Muscle of leg (tissue), 11 donors: ENCODE results near the gene FILIP1L. TPM values are rescaled to one million over a fixed set of nuclear protein-coding genes. Genes with fewer than 3 reads are reported as not detected.

Experiments
- DNase-seq: peaks from one replicate; pipeline ENCODE4 v3.0.0; 2013
- H3K27ac ChIP-seq: one replicate; pipeline ENCODE4 v1.5.1; 2013; ENCODE audit warnings: mild to moderate bottlenecking, low read length, control low read depth
- H3K27me3 ChIP-seq: one replicate; pipeline ENCODE4 v1.6.1; 2013; ENCODE audit warnings: low read length; ENCODE audit not compliant: control insufficient read depth, insufficient read depth
- H3K36me3 ChIP-seq: one replicate; pipeline ENCODE4 v1.6.1; 2013; ENCODE audit warnings: low read length; ENCODE audit not compliant: control insufficient read depth, insufficient read depth
- H3K4me1 ChIP-seq: one replicate; pipeline ENCODE4 v1.6.1; 2013; ENCODE audit warnings: low read length; ENCODE audit not compliant: control insufficient read depth, insufficient read depth
- H3K4me3 ChIP-seq: one replicate; pipeline ENCODE4 v1.5.1; 2013; ENCODE audit warnings: low read length, control low read depth
- H3K9me3 ChIP-seq: replicated peaks from 2 replicates; pipeline ENCODE4 v1.6.1; 2013; ENCODE audit warnings: low read depth, low read length; ENCODE audit not compliant: control insufficient read depth
- WGBS: methylation state at CpG from one replicate; pipeline ENCODE4 v1.1.5; 2013; ENCODE audit warnings: missing lambda C conversion rate; ENCODE audit not compliant: insufficient coverage; 5-methylcytosine and 5-hydroxymethylcytosine counted together
- polyA plus RNA-seq, 8 donors: library from polyadenylated mRNA; unstranded; fragments of 120-200 nt; gene quantifications; one replicate each; pipeline versions ENCODE4 v1.2.1 to v1.2.3, GENCODE V29; 2013; ENCODE audit warnings: inconsistent platforms in 1 of 8, low replicate concordance in 1 of 8; ENCODE audit not compliant: insufficient read length in 8 of 8, insufficient read depth in 1 of 8
- total RNA-seq: library from RNA; stranded (reverse); fragments of 120-200 nt; gene quantifications from one replicate; pipeline ENCODE4 v1.2.4, GENCODE V29; 2013

FILIP1L gene
- total and polyA plus RNA-seq, 9 donors = 30.0 to 72.9 (median 51.2) TPM

DNA sequence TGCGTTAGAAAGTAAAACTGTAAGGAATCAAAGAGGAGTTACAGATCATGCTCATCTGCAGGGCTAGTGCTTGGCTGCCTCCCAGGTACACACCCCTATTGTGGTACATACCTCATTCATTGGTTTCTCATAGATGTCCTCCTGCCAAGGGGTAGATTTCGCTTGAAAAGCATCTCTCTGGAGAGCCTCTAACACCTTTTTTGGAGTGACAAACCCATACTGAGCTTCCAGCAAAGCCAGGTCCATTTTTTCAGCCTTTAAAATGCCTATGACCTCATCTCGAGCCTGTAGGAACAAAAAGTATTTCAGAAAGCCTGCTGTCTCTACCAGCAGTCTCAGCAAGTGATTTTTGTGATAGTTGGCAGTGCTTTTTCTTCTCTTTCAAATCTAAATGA lies 184.6 kb downstream of the FILIP1L start:
- Histone ChIP-seq H3K4me3 (no peak overlapping the region), H3K4me1 (peaks cover 21% of the 10 kb centered on the region), H3K27me3 (no peaks in the 10 kb centered on the region), H3K36me3 (no peaks in the 10 kb centered on the region), H3K9me3 (no peaks in the 10 kb centered on the region), H3K27ac (peak overlapping the region; percentile 91)
- WGBS = 0% methylated on average over 1 of the region's 3 CpGs
- peak; percentile 94 for DNase-seq

- peak; percentile 96 for DNase-seq
- peak overlapping the region; percentile 91 for H3K27ac ChIP-seq
Observed at GRCh38 chr3:99928771-99929744, 185.2 kb downstream of the FILIP1L start.

GRCh38 chr3:99927671-99928457 lies 186.4 kb downstream of the FILIP1L start:
- peak; percentile 55 for DNase-seq
- H3K9me3 ChIP-seq = no peaks in the 10 kb centered on the region
- H3K4me1 ChIP-seq = peaks cover 21% of the 10 kb centered on the region

More at GRCh38 chr3:99928771-99929744, 185.2 kb downstream of the FILIP1L start:
- Histone ChIP-seq H3K4me1 (peaks cover 21% of the 10 kb centered on the region), H3K27me3 (no peaks in the 10 kb centered on the region), H3K9me3 (no peaks in the 10 kb centered on the region), H3K36me3 (no peaks in the 10 kb centered on the region), H3K4me3 (no peak overlapping the region)
- no CpG with 5 or more reads among the region's 7 CpGs for WGBS

DNA sequence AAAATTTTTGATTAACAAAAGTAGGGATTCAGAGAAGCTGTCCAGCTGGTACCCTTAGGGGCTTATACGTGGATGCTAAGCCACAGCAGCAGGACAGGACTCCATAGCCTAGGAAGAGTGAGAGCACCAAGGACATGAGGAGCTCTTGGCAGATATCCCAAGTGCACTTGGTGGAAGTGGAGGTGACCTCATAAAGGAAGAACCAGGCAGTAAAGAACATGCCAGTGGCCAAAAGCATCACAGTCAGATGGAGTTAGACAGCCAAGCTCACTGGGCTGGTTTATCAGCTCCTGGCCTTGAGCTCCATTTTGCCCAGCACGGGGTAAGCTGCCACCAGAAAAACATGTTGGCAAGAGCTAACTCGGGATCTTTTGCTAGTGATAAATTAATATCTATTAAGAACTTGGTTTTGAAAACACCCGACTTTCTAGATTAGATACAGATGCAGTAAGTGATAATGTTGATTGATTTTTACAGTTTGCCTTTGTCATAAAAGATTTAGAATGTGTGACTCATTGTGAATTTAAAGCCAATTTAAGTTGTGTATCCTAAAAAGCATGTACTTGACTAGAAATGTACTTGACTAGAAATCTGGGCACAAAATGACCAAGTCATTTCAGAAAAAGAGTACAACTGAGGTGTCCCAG lies 188.6 kb downstream of the FILIP1L start:
- H3K4me1 ChIP-seq = peaks cover 27% of the 10 kb centered on the region
- H3K27ac ChIP-seq = peak overlapping the region; percentile 60
- peak; percentile 88 for DNase-seq

More at GRCh38 chr3:99927671-99928457, 186.4 kb downstream of the FILIP1L start:
- Histone ChIP-seq H3K36me3 (no peaks in the 10 kb centered on the region), H3K27me3 (no peaks in the 10 kb centered on the region), H3K4me3 (no peak overlapping the region), H3K27ac (peak overlapping the region; percentile 91)
- 48% methylated on average over 2 of the region's 7 CpGs for WGBS

DNA sequence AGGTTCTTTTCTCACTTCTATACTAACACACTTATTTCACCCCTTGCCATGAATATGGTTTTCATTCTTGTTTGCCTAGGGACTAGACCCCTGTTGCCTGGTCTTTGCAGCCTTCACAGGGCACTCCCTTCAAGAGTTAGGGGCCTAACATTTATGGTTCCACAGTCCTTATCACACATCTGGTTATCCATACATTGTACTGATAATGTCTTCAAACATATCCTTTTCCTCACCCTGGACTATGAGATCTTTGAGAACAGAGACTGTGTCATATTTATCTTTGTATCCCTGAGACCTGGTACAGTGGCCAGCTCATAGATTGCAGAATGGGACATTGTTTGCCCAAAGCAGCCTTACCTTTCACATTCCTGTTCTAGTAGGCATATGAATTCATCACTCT lies 190.4 kb downstream of the FILIP1L start:
- H3K9me3 ChIP-seq = no peaks in the 10 kb centered on the region
- no peak for DNase-seq
- H3K4me3 ChIP-seq = no peak overlapping the region
- H3K27me3 ChIP-seq = no peaks in the 10 kb centered on the region
- H3K4me1 ChIP-seq = peaks cover 19% of the 10 kb centered on the region
- no peaks in the 10 kb centered on the region for H3K36me3 ChIP-seq
- H3K27ac ChIP-seq = no peak overlapping the region

More for the DNA sequence above, 188.6 kb downstream of the FILIP1L start:
- Histone ChIP-seq H3K4me3 (no peak overlapping the region), H3K36me3 (no peaks in the 10 kb centered on the region), H3K27me3 (no peaks in the 10 kb centered on the region), H3K9me3 (no peaks in the 10 kb centered on the region)
- 39% methylated on average over 2 of the region's 4 CpGs for WGBS

- H3K27ac ChIP-seq = no peak overlapping the region
- no peak overlapping the region for H3K4me3 ChIP-seq
- peaks cover 16% of the 10 kb centered on the region for H3K4me1 ChIP-seq
- WGBS = no CpG with 5 or more reads among the region's 1 CpG
- no peak for DNase-seq
- H3K27me3 ChIP-seq = no peaks in the 10 kb centered on the region
- H3K9me3 ChIP-seq = no peaks in the 10 kb centered on the region
- no peaks in the 10 kb centered on the region for H3K36me3 ChIP-seq
Observed at GRCh38 chr3:99921986-99922385, 192.3 kb downstream of the FILIP1L start.

DNA sequence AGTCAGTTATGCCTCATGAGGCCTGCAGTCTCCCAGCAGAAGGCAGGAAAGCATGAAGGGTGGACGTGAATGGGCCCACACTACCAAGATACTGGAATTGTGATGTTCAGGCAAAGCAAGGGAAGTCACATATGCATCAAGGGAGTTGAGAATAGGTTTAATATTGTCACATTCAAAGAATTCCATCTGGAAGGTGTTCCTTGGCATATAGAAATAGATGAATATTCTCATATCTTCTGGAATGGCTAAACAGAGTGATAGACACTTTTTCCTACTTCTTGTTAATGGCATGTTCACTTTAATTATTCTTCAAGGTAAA lies 193.0 kb downstream of the FILIP1L start:
- no peak overlapping the region for H3K4me3 ChIP-seq
- WGBS = no CpG with 5 or more reads among the region's 1 CpG
- no peaks in the 10 kb centered on the region for H3K9me3 ChIP-seq
- no peaks in the 10 kb centered on the region for H3K36me3 ChIP-seq
- no peak for DNase-seq
- no peaks in the 10 kb centered on the region for H3K27me3 ChIP-seq
- H3K27ac ChIP-seq = peak overlapping the region; percentile 75
- peaks cover 16% of the 10 kb centered on the region for H3K4me1 ChIP-seq

DNA sequence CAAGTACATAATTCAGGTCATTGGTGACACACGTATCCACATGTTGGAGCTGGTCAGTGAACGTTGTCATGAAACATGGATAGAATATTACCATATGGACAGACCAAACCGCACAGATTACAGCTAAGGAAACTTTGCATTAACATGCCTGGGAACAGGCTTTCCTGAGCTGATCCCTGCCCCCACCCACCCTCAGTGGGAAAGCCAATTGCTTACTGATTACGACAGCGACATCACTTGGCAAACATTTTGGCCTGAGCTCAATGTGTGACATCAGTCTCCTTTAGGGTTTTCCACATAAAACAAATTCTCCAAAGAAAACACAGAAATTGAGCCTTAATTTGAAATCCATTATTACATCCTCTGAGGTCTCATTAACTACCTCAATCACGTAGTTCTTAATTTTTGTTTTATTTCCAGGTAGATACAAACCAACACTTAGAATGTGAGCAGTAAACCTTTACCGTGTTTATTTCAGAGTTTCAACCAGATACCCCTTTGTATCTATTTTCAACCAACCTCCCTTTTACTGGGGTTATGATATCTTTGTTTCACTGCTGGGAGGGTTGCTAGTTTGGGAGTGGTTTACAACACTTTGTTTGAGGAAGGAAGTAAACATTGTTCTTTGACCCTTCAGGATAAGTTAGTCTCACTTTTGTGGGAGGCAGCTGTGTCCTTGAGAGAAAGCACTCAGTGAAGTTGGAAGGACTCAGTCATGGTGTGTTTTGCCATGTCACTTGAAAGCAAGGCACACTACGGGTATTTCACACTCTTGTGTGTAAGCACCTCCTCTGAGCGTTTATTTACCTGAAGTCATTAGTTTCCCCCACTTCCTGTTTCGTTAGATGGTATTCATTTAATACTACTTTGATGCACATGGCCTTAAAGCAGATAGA lies 193.6 kb downstream of the FILIP1L start:
- Histone ChIP-seq H3K4me1 (peaks cover 16% of the 10 kb centered on the region), H3K27ac (peak overlapping the region; percentile 75)
- WGBS = 0% methylated on average over 2 of the region's 10 CpGs

GRCh38 chr3:99919694-99920093 lies 194.6 kb downstream of the FILIP1L start:
- DNase-seq = no peak
- peaks cover 9% of the 10 kb centered on the region for H3K4me1 ChIP-seq
- no peaks in the 10 kb centered on the region for H3K27me3 ChIP-seq
- H3K4me3 ChIP-seq = no peak overlapping the region
- no peaks in the 10 kb centered on the region for H3K9me3 ChIP-seq
- peak overlapping the region; percentile 75 for H3K27ac ChIP-seq
- no peaks in the 10 kb centered on the region for H3K36me3 ChIP-seq

More for the DNA sequence above, 193.6 kb downstream of the FILIP1L start:
- H3K27me3 ChIP-seq = no peaks in the 10 kb centered on the region
- no peaks in the 10 kb centered on the region for H3K9me3 ChIP-seq
- no peaks in the 10 kb centered on the region for H3K36me3 ChIP-seq
- no peak overlapping the region for H3K4me3 ChIP-seq
- DNase-seq = peak; percentile 93
